HG03575 (cell line): ENCODE results near the gene LIN28B.
"Not testable (repeated sequence)": the region's sequence is repeated elsewhere in the genome, so short reads cannot be mapped to it uniquely, and the experiment has no call there.

ENCODE experiments used
- ATAC-seq: cut with Tn5 transposase; IDR thresholded peaks from one replicate; pipeline ENCODE4 v1.9.1; 2021; ENCODE audit not compliant: unreplicated experiment, insufficient number of reproducible peaks, low FRiP score; ENCODE audit errors: extremely low read depth

Gene LIN28B

GRCh38 chr6:104955491-104955890 is 1.4 kb upstream of the LIN28B start:
- no peak for ATAC-seq

- no peak for ATAC-seq
Measured at GRCh38 chr6:104955927-104956730, 778 bp upstream of the LIN28B start.

- ATAC-seq = no peak
Measured at GRCh38 chr6:104957301-104958177, 632 bp downstream of the LIN28B start.

GRCh38 chr6:104958178-104959025 is 1.5 kb downstream of the LIN28B start:
- ATAC-seq = no peak

GRCh38 chr6:104959026-104959858 is 2.3 kb downstream of the LIN28B start:
- no peak for ATAC-seq

GRCh38 chr6:104969108-104969507 is 12.2 kb downstream of the LIN28B start:
- no peak for ATAC-seq

GRCh38 chr6:104969785-104970581 is 13.1 kb downstream of the LIN28B start:
- no peak for ATAC-seq

- no peak for ATAC-seq
Measured at GRCh38 chr6:104973404-104973803, 16.5 kb downstream of the LIN28B start.

GRCh38 chr6:104983296-104983695 is 26.4 kb downstream of the LIN28B start:
- no peak for ATAC-seq

- ATAC-seq = no peak
Measured at GRCh38 chr6:104983776-104984175, 26.9 kb downstream of the LIN28B start.

- no peak for ATAC-seq
Measured at GRCh38 chr6:104984831-104985230, 27.9 kb downstream of the LIN28B start.

- ATAC-seq = not testable (repeated sequence)
Measured at GRCh38 chr6:104985875-104986274, 29.0 kb downstream of the LIN28B start.

GRCh38 chr6:104986625-104987024 is 29.7 kb downstream of the LIN28B start:
- ATAC-seq = no peak

GRCh38 chr6:104987218-104987617 is 30.3 kb downstream of the LIN28B start:
- ATAC-seq = no peak

- ATAC-seq = no peak
Measured at GRCh38 chr6:104990085-104990484, 33.2 kb downstream of the LIN28B start.

- not testable (repeated sequence) for ATAC-seq
Measured at GRCh38 chr6:104991062-104991461, 34.2 kb downstream of the LIN28B start.

- ATAC-seq = not testable (repeated sequence)
Measured at GRCh38 chr6:104993576-104993975, 36.7 kb downstream of the LIN28B start.
